Heart left ventricle (tissue), 13 donors: ENCODE measurements around the gene PHF10.

Source experiments
- POLR2A ChIP-seq, 2 donors: fragments of 450-650 bp; IDR thresholded peaks; one replicate each; pipeline ENCODE4 v1.6.1; 2017; ENCODE audit warnings: antibody characterized with exemption in 2 of 2, mild to moderate bottlenecking in 2 of 2, moderate library complexity in 2 of 2
- TF ChIP-seq, protein P1 (sequence below), 12 donors: fragments of 200-600 bp; sonication (generic) in 4 of 12; IDR thresholded peaks; one replicate each; pipeline versions ENCODE4 v1.5.0 to v1.8.0; 2018 to 2022; ENCODE audit warnings: antibody characterized with exemption in 12 of 12, mild to moderate bottlenecking in 5 of 12
- donor health status: ischemic (EF 13 %, LVEDD 7.1; RV severe dilation, severe dysfunction).
- donor health status: DM: no; HTN: yes; CAD: no.
- donor health status: DM: no; HTN: no; CAD: no.
- donor health status: ischemic (EF 25% LVEDD 6.9; RV normal size, moderate dysfunction).
- donor health status: ischemic (EF 25% LVEDD 5.7; RV mildly dilated, moderate dysfunction).
- donor health status: ischemic (EF 35%, LVEDD 5.7; RV mildly dilated, moderate dysfunction).
- donor health status: nonischemic (EF 11% LVEDD 7.7; RV severe dilation, severe dysfunction).
- donor health status: DM: yes; HTN: yes; CAD: no.
- donor health status: PGD.
- donor health status: ischemic (EF 29% LVEDD 5.4; RV normal size, mild dysfunction).
- donor health status: nonischemic (EF 23%, LVEDD 6.1; RV moderate dilation, normal function).

DNA sequence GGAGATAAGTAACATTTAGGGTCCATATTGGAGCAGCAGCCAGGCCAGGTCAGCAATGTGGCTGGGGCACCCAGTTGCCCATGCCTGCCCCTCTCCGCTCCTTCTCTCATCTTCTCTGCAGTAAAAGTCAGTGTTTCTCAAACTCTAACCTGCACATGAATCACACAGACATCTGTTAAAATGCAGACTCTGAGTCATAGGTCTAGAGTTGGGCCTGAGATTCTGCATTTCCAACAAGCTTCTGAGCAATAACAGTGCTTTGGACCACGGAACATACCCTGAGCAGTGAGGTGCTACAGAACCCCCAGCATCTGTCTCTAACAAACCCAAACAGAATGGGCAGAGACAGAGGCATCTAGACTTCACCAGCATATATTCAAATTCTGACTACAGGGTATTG lies 10.1 kb downstream of the PHF10 start:
- TF ChIP-seq, protein P1, sequence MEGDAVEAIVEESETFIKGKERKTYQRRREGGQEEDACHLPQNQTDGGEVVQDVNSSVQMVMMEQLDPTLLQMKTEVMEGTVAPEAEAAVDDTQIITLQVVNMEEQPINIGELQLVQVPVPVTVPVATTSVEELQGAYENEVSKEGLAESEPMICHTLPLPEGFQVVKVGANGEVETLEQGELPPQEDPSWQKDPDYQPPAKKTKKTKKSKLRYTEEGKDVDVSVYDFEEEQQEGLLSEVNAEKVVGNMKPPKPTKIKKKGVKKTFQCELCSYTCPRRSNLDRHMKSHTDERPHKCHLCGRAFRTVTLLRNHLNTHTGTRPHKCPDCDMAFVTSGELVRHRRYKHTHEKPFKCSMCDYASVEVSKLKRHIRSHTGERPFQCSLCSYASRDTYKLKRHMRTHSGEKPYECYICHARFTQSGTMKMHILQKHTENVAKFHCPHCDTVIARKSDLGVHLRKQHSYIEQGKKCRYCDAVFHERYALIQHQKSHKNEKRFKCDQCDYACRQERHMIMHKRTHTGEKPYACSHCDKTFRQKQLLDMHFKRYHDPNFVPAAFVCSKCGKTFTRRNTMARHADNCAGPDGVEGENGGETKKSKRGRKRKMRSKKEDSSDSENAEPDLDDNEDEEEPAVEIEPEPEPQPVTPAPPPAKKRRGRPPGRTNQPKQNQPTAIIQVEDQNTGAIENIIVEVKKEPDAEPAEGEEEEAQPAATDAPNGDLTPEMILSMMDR (IDR thresholded peaks at IDR 0.05), result no peak
- TF ChIP-seq POLR2A (IDR thresholded peaks at IDR 0.05), result no peak
